Thyroid gland (tissue), 4 donors: ENCODE data around the gene LMBR1. TPM values are rescaled to one million over a fixed set of nuclear protein-coding genes. Genes with fewer than 3 reads are reported as not detected.

ENCODE experiments used
- DNase-seq, 2 donors: peaks; one replicate each; pipeline ENCODE4 v3.0.0-alpha.2; 2019
- H3K27ac ChIP-seq, 3 donors: fragments of 200-600 bp; sonication (generic); 1 replicate in 2 of 3; 2 replicates in 1 of 3; pipeline ENCODE4 v1.5.1; 2016 to 2019; ENCODE audit warnings: mild to moderate bottlenecking in 1 of 3, moderate library complexity in 1 of 3
- H3K27me3 ChIP-seq: fragments of 200-600 bp; sonication (generic); one replicate; pipeline ENCODE4 v1.5.1; 2019
- H3K36me3 ChIP-seq, 2 donors: fragments of 200-600 bp; sonication (generic); one replicate each; pipeline ENCODE4 v1.5.1; 2016 to 2019
- H3K4me1 ChIP-seq, 2 donors: fragments of 200-600 bp; sonication (generic); one replicate each; pipeline ENCODE4 v1.5.1; 2017 to 2019
- H3K4me3 ChIP-seq, 3 donors: fragments of 200-600 bp; sonication (generic); replicated peaks in 1 of 3; 1 replicate in 2 of 3; 2 replicates in 1 of 3; pipeline ENCODE4 v1.5.1; 2016; ENCODE audit warnings: mild to moderate bottlenecking in 1 of 3
- H3K9me3 ChIP-seq: fragments of 200-600 bp; sonication (generic); one replicate; pipeline ENCODE4 v1.5.1; 2017
- CTCF ChIP-seq, 6 experiments: fragments of 200-600 bp in 3 of 6; fragments of 450-650 bp in 3 of 6; sonication (generic) in 3 of 6; IDR thresholded peaks; one replicate each; pipeline ENCODE4 v1.5.1; 2016 to 2019; ENCODE audit warnings: antibody characterized with exemption in 6 of 6, mild to moderate bottlenecking in 2 of 6, inconsistent platforms in 1 of 6, moderate library complexity in 1 of 6
- POLR2A ChIP-seq, 2 donors: fragments of 450-650 bp; IDR thresholded peaks; one replicate each; pipeline ENCODE4 v1.6.1; 2017; ENCODE audit warnings: antibody characterized with exemption in 2 of 2, mild to moderate bottlenecking in 2 of 2, moderate library complexity in 1 of 2
- WGBS, 2 donors: methylation state at CpG; one replicate each; pipeline ENCODE4 v1.1.5; 2017; 5-methylcytosine and 5-hydroxymethylcytosine counted together
- intact Hi-C: fragments of 100-400 bp; cut with DNase I; formaldehyde crosslinking; loops from one replicate; pipeline ENCODE4 v1.15.1; 2023
- total RNA-seq, 4 donors: library from RNA; depleted of rRNA; stranded (reverse); fragments of >200 nt; gene quantifications; one replicate each; pipeline ENCODE4 v1.2.3, GENCODE V29; 2016

The LMBR1 gene
- total RNA-seq, 4 donors from 2014 or later = 73.9 to 205 (median 113) TPM

GRCh38 chr7:156823435-156823834 is 69.5 kb downstream of the LMBR1 start:
- intact Hi-C loops = no loop called here
- Histone ChIP-seq H3K36me3 (no peaks in the 10 kb centered on the region), H3K27ac (no peak overlapping the region), H3K9me3 (no peaks in the 10 kb centered on the region), H3K4me1 (no peaks in the 10 kb centered on the region), H3K4me3 (no peak overlapping the region), H3K27me3 (no peaks in the 10 kb centered on the region)
- TF ChIP-seq POLR2A (IDR thresholded peaks at IDR 0.05) (no peak), CTCF (IDR thresholded peaks at IDR 0.05) (no peak)
- WGBS, 2 donors = 95 to 97% methylated on average over 4 of the region's 4 CpGs
- DNase-seq = no peak

GRCh38 chr7:156820445-156821063 is 72.4 kb downstream of the LMBR1 start:
- Histone ChIP-seq H3K4me3 (no peak overlapping the region), H3K36me3 (no peaks in the 10 kb centered on the region), H3K4me1 (no peaks in the 10 kb centered on the region), H3K27ac (no peak overlapping the region), H3K27me3 (no peaks in the 10 kb centered on the region), H3K9me3 (no peaks in the 10 kb centered on the region)
- 95 to 96% methylated on average over 8 of the region's 8 CpGs for WGBS, 2 donors
- intact Hi-C loops = no loop called here
- TF ChIP-seq POLR2A (IDR thresholded peaks at IDR 0.05) = no peak
- TF ChIP-seq CTCF (IDR thresholded peaks at IDR 0.05) = no peak
- DNase-seq = no peak

- WGBS, 2 donors = 82 to 83% methylated on average over 5 of the region's 5 CpGs
- no peak for TF ChIP-seq POLR2A (IDR thresholded peaks at IDR 0.05)
- no peak for TF ChIP-seq CTCF (IDR thresholded peaks at IDR 0.05)
- Histone ChIP-seq H3K36me3 (no peaks in the 10 kb centered on the region), H3K27ac (no peak overlapping the region), H3K27me3 (no peaks in the 10 kb centered on the region), H3K4me3 (no peak overlapping the region), H3K4me1 (no peaks in the 10 kb centered on the region), H3K9me3 (no peaks in the 10 kb centered on the region)
- no peak for DNase-seq
- intact Hi-C loops = no loop called here
Measured at GRCh38 chr7:156819733-156820295, 73.2 kb downstream of the LMBR1 start.

GRCh38 chr7:156818133-156818532 is 74.8 kb downstream of the LMBR1 start:
- Histone ChIP-seq H3K4me1 (no peaks in the 10 kb centered on the region), H3K27me3 (no peaks in the 10 kb centered on the region), H3K9me3 (no peaks in the 10 kb centered on the region), H3K4me3 (no peak overlapping the region), H3K27ac (no peak overlapping the region), H3K36me3 (no peaks in the 10 kb centered on the region)
- WGBS, 2 donors = 89% methylated on average over 2 of the region's 2 CpGs
- TF ChIP-seq POLR2A (IDR thresholded peaks at IDR 0.05) (no peak), CTCF (IDR thresholded peaks at IDR 0.05) (no peak)
- no peak for DNase-seq
- intact Hi-C loops = no loop called here

GRCh38 chr7:156816943-156817572 is 75.9 kb downstream of the LMBR1 start:
- 99 to 100% methylated on average over 1 of the region's 1 CpG for WGBS, 2 donors
- TF ChIP-seq POLR2A (IDR thresholded peaks at IDR 0.05) = no peak
- peak in 3 of 6 experiments; percentile 36 to 48 (median 41) for TF ChIP-seq CTCF (IDR thresholded peaks at IDR 0.05)
- Histone ChIP-seq H3K4me3 (no peak overlapping the region), H3K27me3 (no peaks in the 10 kb centered on the region), H3K9me3 (no peaks in the 10 kb centered on the region), H3K27ac (no peak overlapping the region), H3K4me1 (no peaks in the 10 kb centered on the region), H3K36me3 (no peaks in the 10 kb centered on the region)
- intact Hi-C loops = no loop called here
- no peak for DNase-seq
